ENCODE results near the gene TSR3. TPM values are rescaled to one million over a fixed set of nuclear protein-coding genes. Genes with fewer than 3 reads are reported as not detected.

Gene TSR3
- total and polyA plus RNA-seq, 8 donors = 22.2 to 40.9 (median 30.2) TPM

DNA sequence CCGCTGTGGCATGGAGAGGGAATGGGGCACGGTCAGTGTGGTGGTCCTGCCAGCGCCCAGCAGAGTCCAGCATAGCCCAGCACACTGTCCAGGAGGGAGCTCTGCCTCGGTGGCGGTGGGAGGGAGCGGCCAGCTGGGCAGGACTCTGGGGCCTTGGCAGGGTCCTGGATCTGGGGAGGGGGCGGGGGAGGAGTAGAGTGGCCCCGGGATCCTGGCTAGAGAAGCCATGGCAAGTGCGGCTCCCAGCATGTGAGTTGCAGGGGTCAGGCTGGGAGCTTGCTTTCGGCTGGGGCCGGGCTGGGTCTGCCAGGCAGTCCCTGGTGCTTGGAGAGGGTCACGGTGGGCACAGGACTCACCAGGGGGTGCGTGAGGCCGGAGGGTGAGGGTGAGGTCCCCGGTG, 3.9 kb upstream of the TSR3 start:
- Histone ChIP-seq H3K27ac (no peak overlapping the region), H3K9me3 (no peaks in the 10 kb centered on the region), H3K36me3 (no peaks in the 10 kb centered on the region), H3K4me1 (peaks cover 9 to 17% (median 12%) of the 10 kb centered on the region in 3 donors), H3K4me3 (no peak overlapping the region), H3K27me3 (no peaks in the 10 kb centered on the region)
- ATAC-seq = no peak
- no peak for FAIRE-seq
- TF ChIP-seq, protein P1, sequence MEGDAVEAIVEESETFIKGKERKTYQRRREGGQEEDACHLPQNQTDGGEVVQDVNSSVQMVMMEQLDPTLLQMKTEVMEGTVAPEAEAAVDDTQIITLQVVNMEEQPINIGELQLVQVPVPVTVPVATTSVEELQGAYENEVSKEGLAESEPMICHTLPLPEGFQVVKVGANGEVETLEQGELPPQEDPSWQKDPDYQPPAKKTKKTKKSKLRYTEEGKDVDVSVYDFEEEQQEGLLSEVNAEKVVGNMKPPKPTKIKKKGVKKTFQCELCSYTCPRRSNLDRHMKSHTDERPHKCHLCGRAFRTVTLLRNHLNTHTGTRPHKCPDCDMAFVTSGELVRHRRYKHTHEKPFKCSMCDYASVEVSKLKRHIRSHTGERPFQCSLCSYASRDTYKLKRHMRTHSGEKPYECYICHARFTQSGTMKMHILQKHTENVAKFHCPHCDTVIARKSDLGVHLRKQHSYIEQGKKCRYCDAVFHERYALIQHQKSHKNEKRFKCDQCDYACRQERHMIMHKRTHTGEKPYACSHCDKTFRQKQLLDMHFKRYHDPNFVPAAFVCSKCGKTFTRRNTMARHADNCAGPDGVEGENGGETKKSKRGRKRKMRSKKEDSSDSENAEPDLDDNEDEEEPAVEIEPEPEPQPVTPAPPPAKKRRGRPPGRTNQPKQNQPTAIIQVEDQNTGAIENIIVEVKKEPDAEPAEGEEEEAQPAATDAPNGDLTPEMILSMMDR (IDR thresholded peaks at IDR 0.05) = no peak
- 73 to 79% methylated on average over 11 to 15 of the region's 15 CpGs for WGBS, 2 donors
- intact Hi-C loops (cut with DNase I) = no loop called here
- peak in 2 of 6 donors; percentile 27 to 70 for DNase-seq

DNA sequence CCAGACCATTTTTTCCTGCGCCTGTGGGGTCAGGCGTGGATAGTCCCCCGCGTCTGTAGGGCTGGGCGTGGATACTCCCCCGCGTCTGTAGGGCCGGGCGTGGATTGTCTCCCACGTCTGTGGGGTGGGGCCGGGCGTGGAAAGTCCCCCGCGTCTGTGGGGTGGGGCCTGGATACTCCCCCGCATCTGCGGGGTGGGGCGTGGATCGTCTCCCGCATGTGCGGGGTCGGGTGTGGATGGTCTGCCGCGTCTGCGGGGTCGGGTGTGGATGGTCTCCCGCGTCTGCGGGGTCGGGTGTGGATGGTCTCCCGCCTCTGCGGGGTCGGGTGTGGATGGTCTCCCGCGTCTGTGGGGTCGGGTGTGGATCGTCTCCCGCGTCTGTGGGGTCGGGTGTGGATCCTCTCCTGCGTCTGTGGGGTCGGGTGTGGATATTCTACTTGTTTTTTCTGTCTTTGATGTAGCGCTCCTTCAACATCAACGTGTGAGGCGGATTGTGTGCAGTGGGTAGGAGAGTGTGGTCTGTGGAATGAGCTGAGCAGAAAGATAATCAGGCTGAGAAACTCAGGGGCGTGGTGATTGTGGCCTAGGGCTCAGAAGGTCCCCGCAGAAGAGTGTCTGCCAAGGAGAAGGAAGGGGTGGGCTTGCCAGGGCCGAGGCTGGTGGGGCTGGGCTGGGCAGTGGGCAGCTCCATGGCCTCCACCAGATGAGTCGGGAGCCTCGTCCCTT, 3.3 kb upstream of the TSR3 start:
- H3K36me3 ChIP-seq = peaks cover 0 to 2% (median 0%) of the 10 kb centered on the region in 3 donors
- intact Hi-C loops (cut with DNase I) = no loop called here
- ATAC-seq = no peak
- no peaks in the 10 kb centered on the region for H3K27me3 ChIP-seq
- TF ChIP-seq, protein P1 (IDR thresholded peaks at IDR 0.05) = no peak
- H3K27ac ChIP-seq = no peak overlapping the region
- peak in 2 of 6 donors; percentile 30 to 65 for DNase-seq
- no peak for FAIRE-seq
- no peak overlapping the region for H3K4me3 ChIP-seq
- peaks cover 10 to 21% (median 13%) of the 10 kb centered on the region in 3 donors for H3K4me1 ChIP-seq
- H3K9me3 ChIP-seq = no peaks in the 10 kb centered on the region
- 80 to 88% methylated on average over 49 of the region's 49 CpGs for WGBS, 2 donors

DNA sequence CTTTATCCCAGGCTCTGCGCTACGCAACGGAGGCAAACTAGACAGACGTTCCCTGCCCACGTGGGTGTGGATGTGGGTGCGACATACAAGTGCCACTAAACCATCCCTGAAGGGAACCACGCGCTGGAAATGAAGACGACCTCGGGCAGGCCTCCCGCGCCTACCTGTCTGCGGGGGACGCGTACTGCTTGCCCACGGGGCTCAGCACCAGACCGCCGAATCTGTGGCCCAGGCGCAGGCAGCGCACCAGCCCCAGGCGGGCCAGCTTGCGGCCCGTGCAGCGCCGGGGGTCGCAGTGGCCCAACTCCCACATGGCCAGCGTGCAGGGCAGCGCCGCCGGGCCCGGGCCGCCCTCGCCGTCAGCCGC, 480 bp downstream of the TSR3 start:
- intact Hi-C loops (cut with DNase I) = no loop called here
- DNase-seq (peak in 1 of 6 donors; percentile 71), ATAC-seq (peak in 2 of 4 donors; percentile 3 to 8), FAIRE-seq (no peak)
- 0% methylated on average over 30 to 35 of the region's 35 CpGs for WGBS, 2 donors
- H3K9me3 ChIP-seq = no peaks in the 10 kb centered on the region
- no peaks in the 10 kb centered on the region for H3K27me3 ChIP-seq
- TF ChIP-seq, protein P1 (IDR thresholded peaks at IDR 0.05) = no peak
- H3K4me3 ChIP-seq = peak overlapping the region; percentile 93 to 100 (median 98)
- peaks cover 10 to 21% (median 13%) of the 10 kb centered on the region in 3 donors for H3K4me1 ChIP-seq
- H3K36me3 ChIP-seq = peaks cover 0 to 13% (median 0%) of the 10 kb centered on the region in 3 donors
- H3K27ac ChIP-seq = peak overlapping the region in 3 of 4 donors; percentile 12 to 50 (median 46)

DNA sequence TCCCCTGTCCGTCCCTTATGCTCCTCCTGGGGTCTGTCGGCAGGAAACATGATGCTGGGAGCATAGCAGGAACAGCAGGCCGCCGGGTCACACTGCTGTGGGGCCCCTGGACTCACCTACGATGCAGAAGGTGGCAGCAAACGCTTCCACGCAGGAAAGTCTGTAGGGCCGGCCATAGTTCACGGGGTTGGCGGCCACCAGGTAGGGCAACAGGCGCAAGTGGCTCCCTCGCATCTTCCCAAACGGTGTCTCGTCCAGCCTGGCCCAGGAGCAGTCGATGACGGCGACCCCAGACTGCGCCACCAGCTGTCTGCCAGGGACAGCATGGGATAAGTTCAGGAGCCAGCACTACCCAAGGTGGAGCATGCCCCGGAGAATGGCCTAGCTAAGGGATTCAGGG, 987 bp downstream of the TSR3 start:
- 53 to 69% methylated on average over 19 of the region's 19 CpGs for WGBS, 2 donors
- Histone ChIP-seq H3K27me3 (no peaks in the 10 kb centered on the region), H3K27ac (no peak overlapping the region), H3K9me3 (no peaks in the 10 kb centered on the region), H3K4me3 (peak overlapping the region; percentile 93 to 100 (median 98)), H3K36me3 (peaks cover 0 to 13% (median 0%) of the 10 kb centered on the region in 3 donors), H3K4me1 (peaks cover 10 to 21% (median 13%) of the 10 kb centered on the region in 3 donors)
- intact Hi-C loops (cut with DNase I) = no loop called here
- FAIRE-seq (no peak), ATAC-seq (no peak), DNase-seq (peak in 2 of 6 donors; percentile 33 to 70)
- TF ChIP-seq, protein P1 (IDR thresholded peaks at IDR 0.05) = no peak

DNA sequence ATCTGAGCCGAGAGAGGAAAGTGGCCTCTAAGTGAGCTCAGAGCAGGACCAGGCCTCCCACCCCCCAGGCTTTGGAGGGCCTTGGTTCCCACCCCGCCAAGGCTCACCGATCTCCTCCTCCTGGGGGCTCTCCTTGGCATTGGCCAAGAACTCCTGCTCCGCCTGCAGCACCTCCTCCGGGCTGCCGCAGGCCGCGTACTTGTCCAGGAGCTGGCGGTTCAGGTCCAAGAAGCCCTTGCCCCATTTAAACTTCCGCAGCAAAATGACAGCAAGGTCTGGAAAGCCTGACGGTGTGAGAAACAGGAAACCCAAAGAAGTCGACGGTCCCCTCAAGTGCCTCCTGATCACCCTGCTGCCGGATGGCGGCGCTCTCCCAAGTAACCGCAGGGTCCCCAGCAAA, 1.7 kb downstream of the TSR3 start:
- TF ChIP-seq, protein P1 (IDR thresholded peaks at IDR 0.05) = no peak
- intact Hi-C loops (cut with DNase I) = no loop called here
- 94% methylated on average over 16 to 17 of the region's 17 CpGs for WGBS, 2 donors
- no peak overlapping the region for H3K4me3 ChIP-seq
- FAIRE-seq (no peak), ATAC-seq (no peak), DNase-seq (peak in 2 of 6 donors; percentile 25 to 48)
- H3K27ac ChIP-seq = no peak overlapping the region
- H3K9me3 ChIP-seq = no peaks in the 10 kb centered on the region
- no peaks in the 10 kb centered on the region for H3K27me3 ChIP-seq
- peaks cover 10 to 21% (median 13%) of the 10 kb centered on the region in 3 donors for H3K4me1 ChIP-seq
- H3K36me3 ChIP-seq = peaks cover 0 to 13% (median 0%) of the 10 kb centered on the region in 3 donors

All from pancreas (tissue), 10 donors.